ENCODE data around the gene TNIK.

The TNIK gene

GRCh38 chr3:171420667-171421066 is 39.5 kb downstream of the TNIK start:
- no peak overlapping the region for H3K4me3 ChIP-seq (ENCODE audit: low read depth, low read length)
- H3K4me1 ChIP-seq = no peaks in the 10 kb centered on the region
- H3K27ac ChIP-seq = no peak overlapping the region
- H3K9me3 ChIP-seq (ENCODE audit: control insufficient read depth, low read length) = no peaks in the 10 kb centered on the region
- no peaks in the 10 kb centered on the region for H3K36me3 ChIP-seq (ENCODE audit: control insufficient read depth, insufficient read depth, low read length)
- no peak overlapping the region for H3K4me2 ChIP-seq (ENCODE audit: low read length)
- H3K27me3 ChIP-seq (ENCODE audit: control insufficient read depth, insufficient read depth, low read length) = no peaks in the 10 kb centered on the region
- no peak for TF ChIP-seq CTCF (IDR thresholded peaks at IDR 0.05)
- H3K79me2 ChIP-seq = no peaks in the 10 kb centered on the region
- H2AFZ ChIP-seq = no peak overlapping the region
- no peak overlapping the region for H3K9ac ChIP-seq

- peaks cover 2% of the 10 kb centered on the region for H3K79me2 ChIP-seq
- H2AFZ ChIP-seq = no peak overlapping the region
- no peak for TF ChIP-seq CTCF (IDR thresholded peaks at IDR 0.05)
- no peaks in the 10 kb centered on the region for H3K27me3 ChIP-seq (ENCODE audit: control insufficient read depth, insufficient read depth, low read length)
- H3K4me2 ChIP-seq (ENCODE audit: low read length) = no peak overlapping the region
- no peak overlapping the region for H3K27ac ChIP-seq
- no peak overlapping the region for H3K9ac ChIP-seq
- no peaks in the 10 kb centered on the region for H3K36me3 ChIP-seq (ENCODE audit: control insufficient read depth, insufficient read depth, low read length)
- no peak overlapping the region for H3K4me3 ChIP-seq (ENCODE audit: low read depth, low read length)
- H3K4me1 ChIP-seq = no peaks in the 10 kb centered on the region
- no peaks in the 10 kb centered on the region for H3K9me3 ChIP-seq (ENCODE audit: control insufficient read depth, low read length)
These were observed 40.7 kb downstream of the TNIK start for GRCh38 chr3:171419457-171419856.

- peaks cover 2% of the 10 kb centered on the region for H3K79me2 ChIP-seq
- no peaks in the 10 kb centered on the region for H3K9me3 ChIP-seq (ENCODE audit: control insufficient read depth, low read length)
- H3K27me3 ChIP-seq (ENCODE audit: control insufficient read depth, insufficient read depth, low read length) = no peaks in the 10 kb centered on the region
- no peak overlapping the region for H3K27ac ChIP-seq
- H3K4me3 ChIP-seq (ENCODE audit: low read depth, low read length) = no peak overlapping the region
- no peaks in the 10 kb centered on the region for H3K4me1 ChIP-seq
- no peak overlapping the region for H3K4me2 ChIP-seq (ENCODE audit: low read length)
- H2AFZ ChIP-seq = no peak overlapping the region
- no peak for TF ChIP-seq CTCF (IDR thresholded peaks at IDR 0.05)
- H3K36me3 ChIP-seq (ENCODE audit: control insufficient read depth, insufficient read depth, low read length) = no peaks in the 10 kb centered on the region
- no peak overlapping the region for H3K9ac ChIP-seq
These were observed 42.4 kb downstream of the TNIK start for GRCh38 chr3:171417813-171418212.

- Histone ChIP-seq H3K9me3 (ENCODE audit: control insufficient read depth, low read length) (no peaks in the 10 kb centered on the region), H3K36me3 (ENCODE audit: control insufficient read depth, insufficient read depth, low read length) (no peaks in the 10 kb centered on the region), H3K4me2 (ENCODE audit: low read length) (no peak overlapping the region), H3K27me3 (ENCODE audit: control insufficient read depth, insufficient read depth, low read length) (no peaks in the 10 kb centered on the region), H2AFZ (no peak overlapping the region), H3K4me3 (ENCODE audit: low read depth, low read length) (no peak overlapping the region), H3K4me1 (no peaks in the 10 kb centered on the region), H3K79me2 (peaks cover 2% of the 10 kb centered on the region), H3K9ac (no peak overlapping the region), H3K27ac (no peak overlapping the region)
- TF ChIP-seq CTCF (IDR thresholded peaks at IDR 0.05) = no peak
These were observed 43.1 kb downstream of the TNIK start for GRCh38 chr3:171417137-171417536.

- Histone ChIP-seq H3K4me3 (ENCODE audit: low read depth, low read length) (no peak overlapping the region), H3K9me3 (ENCODE audit: control insufficient read depth, low read length) (no peaks in the 10 kb centered on the region), H3K4me2 (ENCODE audit: low read length) (no peak overlapping the region), H3K27me3 (ENCODE audit: control insufficient read depth, insufficient read depth, low read length) (no peaks in the 10 kb centered on the region), H3K79me2 (peaks cover 2% of the 10 kb centered on the region), H2AFZ (no peak overlapping the region), H3K4me1 (no peaks in the 10 kb centered on the region), H3K27ac (no peak overlapping the region), H3K9ac (no peak overlapping the region), H3K36me3 (ENCODE audit: control insufficient read depth, insufficient read depth, low read length) (no peaks in the 10 kb centered on the region)
- no peak for TF ChIP-seq CTCF (IDR thresholded peaks at IDR 0.05)
These were observed 43.5 kb downstream of the TNIK start for GRCh38 chr3:171416666-171417065.
